H1 (cell line): ENCODE data around the gene SLC15A1. TPM values are rescaled to one million over a fixed set of nuclear protein-coding genes. Genes with fewer than 3 reads are reported as not detected.

ENCODE experiments used
- polyA plus RNA-seq, 7 experiments: library from polyadenylated mRNA; depleted of rRNA in 3 of 7; stranded (reverse) in 5 of 7; unstranded in 2 of 7; fragments of >200 nt in 5 of 7; fragments of 200-250 nt in 2 of 7; gene quantifications; 1 replicate in 5 of 7; 2 replicates in 1 of 7; 4 replicates in 1 of 7; pipeline versions ENCODE4 v1.2.1 to v1.2.3, GENCODE V29; 2011 to 2013; ENCODE audit warnings: missing spikeins in 2 of 7, mixed read lengths in 2 of 7
- total RNA-seq: library from RNA; stranded (reverse); fragmentation: NEBNext Ultra II Directional; extraction: Animal tissue kit (Norgen Biotek cat#: 25700); gene quantifications from 2 replicates; pipeline ENCODE4 v1.2.1, GENCODE V29; 2021
- TF ChIP-seq, protein P1 (sequence below), 3 experiments: IDR thresholded peaks; 1 replicate in 2 of 3; 2 replicates in 1 of 3; pipeline versions ENCODE4 v1.5.1 to v1.6.1; 2011; ENCODE audit warnings: low read length in 3 of 3, mild to moderate bottlenecking in 3 of 3, inconsistent platforms in 2 of 3, low read depth in 1 of 3, moderate library complexity in 1 of 3; ENCODE audit not compliant: insufficient read depth in 1 of 3; ENCODE audit errors: control extremely low read depth in 1 of 3

The SLC15A1 gene
- total and polyA plus RNA-seq, 2 of the 8 experiments (the other 6 are each of a cell fraction or from before 2014, with no cell fraction given): 1.3 to 2.4 TPM

DNA sequence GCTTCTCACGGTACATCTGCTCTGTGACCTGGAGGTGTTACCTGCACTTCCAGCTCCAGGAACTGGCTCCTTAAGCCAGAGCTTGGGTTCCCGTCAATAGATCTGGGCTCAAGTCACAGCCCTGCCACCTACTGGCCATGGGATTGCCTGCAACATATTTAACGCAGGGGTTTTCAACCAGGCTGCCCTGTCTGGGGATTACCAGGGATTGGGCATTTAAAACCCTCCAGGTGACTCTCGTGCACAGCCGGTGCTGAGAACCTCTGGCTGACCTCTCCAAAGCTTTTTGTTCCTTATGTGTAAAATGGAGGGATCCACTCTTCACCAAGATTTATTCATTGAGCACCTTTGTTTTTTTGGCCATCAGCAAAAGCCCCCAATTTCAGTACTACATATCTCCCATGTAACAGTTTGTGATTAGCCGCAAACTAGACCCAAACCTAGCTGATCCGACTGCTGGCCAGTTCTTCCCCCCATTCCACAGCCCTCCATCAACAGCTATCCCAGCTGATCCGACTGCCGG lies 98.9 kb downstream of the SLC15A1 start (continued):
- TF ChIP-seq, protein P1, sequence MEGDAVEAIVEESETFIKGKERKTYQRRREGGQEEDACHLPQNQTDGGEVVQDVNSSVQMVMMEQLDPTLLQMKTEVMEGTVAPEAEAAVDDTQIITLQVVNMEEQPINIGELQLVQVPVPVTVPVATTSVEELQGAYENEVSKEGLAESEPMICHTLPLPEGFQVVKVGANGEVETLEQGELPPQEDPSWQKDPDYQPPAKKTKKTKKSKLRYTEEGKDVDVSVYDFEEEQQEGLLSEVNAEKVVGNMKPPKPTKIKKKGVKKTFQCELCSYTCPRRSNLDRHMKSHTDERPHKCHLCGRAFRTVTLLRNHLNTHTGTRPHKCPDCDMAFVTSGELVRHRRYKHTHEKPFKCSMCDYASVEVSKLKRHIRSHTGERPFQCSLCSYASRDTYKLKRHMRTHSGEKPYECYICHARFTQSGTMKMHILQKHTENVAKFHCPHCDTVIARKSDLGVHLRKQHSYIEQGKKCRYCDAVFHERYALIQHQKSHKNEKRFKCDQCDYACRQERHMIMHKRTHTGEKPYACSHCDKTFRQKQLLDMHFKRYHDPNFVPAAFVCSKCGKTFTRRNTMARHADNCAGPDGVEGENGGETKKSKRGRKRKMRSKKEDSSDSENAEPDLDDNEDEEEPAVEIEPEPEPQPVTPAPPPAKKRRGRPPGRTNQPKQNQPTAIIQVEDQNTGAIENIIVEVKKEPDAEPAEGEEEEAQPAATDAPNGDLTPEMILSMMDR (IDR thresholded peaks at IDR 0.05; ENCODE audit: control extremely low read depth in 1 of 3, insufficient read depth in 1 of 3, low read depth in 1 of 3, low read length in 3 of 3): peak; percentile 81 to 98 (median 97)
